ENCODE results near the gene ADCY7. TPM values are rescaled to one million over a fixed set of nuclear protein-coding genes. Genes with fewer than 3 reads are reported as not detected.
A peak's percentile ranks its signal among the peaks of the same experiment; 100 is the strongest.

Gene ADCY7
- total RNA-seq, 1 experiment from 2014 or later = 4.0 TPM

- H3K4me3 Mint-ChIP-seq = no peak overlapping the region
- Histone ChIP-seq H3K9ac (ENCODE audit: extremely low read depth, insufficient read length, low read length) (no peak overlapping the region), H4K5ac (ENCODE audit: insufficient read length, low read depth, low read length) (no peak overlapping the region), H2BK20ac (ENCODE audit: low read depth, low read length, poor library complexity, severe bottlenecking) (no peak overlapping the region), H3K9me3 (ENCODE audit: control insufficient read depth, low read depth, low read length) (no peaks in the 10 kb centered on the region), H3K56ac (ENCODE audit: insufficient read length, low read depth, low read length) (no peak overlapping the region), H3K23me2 (ENCODE audit: insufficient read length, low read depth, low read length, poor library complexity, severe bottlenecking) (no peaks in the 10 kb centered on the region), H2BK15ac (ENCODE audit: low read depth, low read length) (no peak overlapping the region), H3K18ac (ENCODE audit: insufficient read length, low read depth, low read length) (no peak overlapping the region), H4K8ac (replicated peaks; ENCODE audit: insufficient read length, low read depth, low read length) (no peak overlapping the region), H2AFZ (ENCODE audit: low read length) (no peak overlapping the region), H3K79me2 (ENCODE audit: insufficient read depth, low read length) (no peaks in the 10 kb centered on the region), H2BK120ac (ENCODE audit: low read depth, low read length, poor library complexity, severe bottlenecking) (no peak overlapping the region), H2BK5ac (ENCODE audit: insufficient read length, low read length) (no peak overlapping the region), H2AK5ac (ENCODE audit: insufficient read length, low read length) (no peak overlapping the region), H3K23ac (ENCODE audit: insufficient read length, low read depth, low read length) (no peak overlapping the region), H3K27me3 (ENCODE audit: insufficient read depth, low read length) (no peaks in the 10 kb centered on the region), H3K14ac (ENCODE audit: insufficient read depth, low read length) (no peak overlapping the region), H2BK12ac (ENCODE audit: insufficient read length, low read depth, low read length) (no peak overlapping the region), H3K4ac (ENCODE audit: low read depth, low read length) (no peak overlapping the region), H4K91ac (ENCODE audit: insufficient read length, low read depth, low read length) (no peak overlapping the region), H3K79me1 (ENCODE audit: insufficient read depth, low read depth, low read length, poor library complexity, severe bottlenecking) (no peaks in the 10 kb centered on the region), H3T11ph (ENCODE audit: low read length) (no peak overlapping the region), H3K27ac (ENCODE audit: insufficient read length, low read depth, low read length) (no peak overlapping the region), H3K4me1 (ENCODE audit: insufficient read depth, low read length) (no peaks in the 10 kb centered on the region), H4K20me1 (ENCODE audit: control insufficient read depth, insufficient read depth, insufficient read length) (no peaks in the 10 kb centered on the region), H3K4me2 (ENCODE audit: insufficient read depth, insufficient read length, low read length) (no peak overlapping the region)
- H3K9me3 Mint-ChIP-seq = no peaks in the 10 kb centered on the region
- DNase-seq = no peak
- H3K27me3 Mint-ChIP-seq (ENCODE audit: low read depth) = no peaks in the 10 kb centered on the region
- no peak for TF ChIP-seq CTCF (conservative IDR thresholded peaks at IDR 0.05)
- H3K4me1 Mint-ChIP-seq = no peaks in the 10 kb centered on the region
- WGBS (ENCODE audit: extremely low coverage, insufficient read length, low lambda C conversion rate) = no CpG with 5 or more reads among the region's 3 CpGs
- peak overlapping the region in 1 of 3 experiments; percentile 74; a peak in 1 of 7 replicates for H3K27ac Mint-ChIP-seq
- peaks cover 12 to 39% (median 35%) of the 10 kb centered on the region in 3 experiments; a peak in 6 of 7 replicates for H3K36me3 Mint-ChIP-seq (ENCODE audit: insufficient read depth in 1 of 3, low read depth in 3 of 3)
Observed at GRCh38 chr16:50227120-50227519, 39.2 kb upstream of the ADCY7 start.

Data from H9 (cell line).